Right forelimb (tissue), 1 donor: ENCODE results near the gene KCNA1.

Experiments
- DNase-seq: peaks from one replicate; pipeline ENCODE4 v3.0.0-alpha.2; 2018

Gene KCNA1

DNA sequence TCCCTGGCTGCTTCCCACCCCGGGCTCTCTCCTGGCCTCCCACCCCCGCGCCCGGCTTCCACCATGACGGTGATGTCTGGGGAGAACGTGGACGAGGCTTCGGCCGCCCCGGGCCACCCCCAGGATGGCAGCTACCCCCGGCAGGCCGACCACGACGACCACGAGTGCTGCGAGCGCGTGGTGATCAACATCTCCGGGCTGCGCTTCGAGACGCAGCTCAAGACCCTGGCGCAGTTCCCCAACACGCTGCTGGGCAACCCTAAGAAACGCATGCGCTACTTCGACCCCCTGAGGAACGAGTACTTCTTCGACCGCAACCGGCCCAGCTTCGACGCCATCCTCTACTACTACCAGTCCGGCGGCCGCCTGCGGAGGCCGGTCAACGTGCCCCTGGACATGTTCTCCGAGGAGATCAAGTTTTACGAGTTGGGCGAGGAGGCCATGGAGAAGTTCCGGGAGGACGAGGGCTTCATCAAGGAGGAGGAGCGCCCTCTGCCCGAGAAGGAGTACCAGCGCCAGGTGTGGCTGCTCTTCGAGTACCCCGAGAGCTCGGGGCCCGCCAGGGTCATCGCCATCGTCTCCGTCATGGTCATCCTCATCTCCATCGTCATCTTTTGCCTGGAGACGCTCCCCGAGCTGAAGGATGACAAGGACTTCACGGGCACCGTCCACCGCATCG lies 1.8 kb downstream of the KCNA1 start:
- DNase-seq: no peak

- DNase-seq: no peak
Measured at GRCh38 chr12:4914720-4915119, 5.0 kb downstream of the KCNA1 start.

- no peak for DNase-seq
Measured at GRCh38 chr12:4915752-4916151, 6.0 kb downstream of the KCNA1 start.

- no peak for DNase-seq
Measured at GRCh38 chr12:4918950-4919660, 9.4 kb downstream of the KCNA1 start.

DNA sequence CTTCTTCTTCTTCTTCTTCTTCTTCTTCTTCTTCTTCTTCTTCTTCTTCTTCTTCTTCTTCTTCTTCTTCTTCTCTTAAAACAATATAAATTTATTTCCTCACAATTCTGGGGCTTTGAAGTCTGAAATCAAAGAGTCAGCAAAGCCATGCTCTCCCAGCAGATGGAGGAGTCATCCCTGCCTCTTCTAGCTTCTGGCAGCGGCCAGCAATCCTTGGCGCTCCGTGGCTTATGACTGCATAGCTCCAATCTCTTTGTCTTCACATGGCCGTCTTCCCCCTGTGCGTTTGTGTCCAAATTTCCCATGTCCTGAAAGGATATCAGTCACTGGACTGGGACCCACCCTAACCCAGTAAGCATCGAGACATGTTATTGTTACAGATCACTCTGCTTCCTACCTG lies 22.9 kb downstream of the KCNA1 start:
- no peak for DNase-seq

DNA sequence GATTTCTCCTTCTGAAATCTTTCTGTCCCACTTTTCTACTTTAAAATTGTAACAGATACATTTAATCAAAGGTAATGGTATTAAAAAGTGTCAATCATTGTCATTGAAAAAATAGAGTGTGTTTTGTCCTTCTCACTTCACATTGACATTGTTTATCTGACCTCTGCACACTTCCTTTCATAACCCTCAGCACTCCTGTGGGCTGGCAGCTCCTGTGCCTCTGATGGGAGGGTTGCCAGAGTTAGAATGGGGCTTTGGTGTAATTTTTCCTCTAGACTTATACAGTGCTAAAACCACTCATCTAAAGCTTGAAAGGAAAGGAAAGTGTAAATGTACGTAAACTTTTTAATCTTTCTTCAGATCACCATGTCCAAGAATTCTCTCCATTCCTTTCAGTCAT lies 23.7 kb downstream of the KCNA1 start:
- DNase-seq: no peak

GRCh38 chr12:4934407-4935035 lies 24.8 kb downstream of the KCNA1 start:
- DNase-seq: no peak

DNA sequence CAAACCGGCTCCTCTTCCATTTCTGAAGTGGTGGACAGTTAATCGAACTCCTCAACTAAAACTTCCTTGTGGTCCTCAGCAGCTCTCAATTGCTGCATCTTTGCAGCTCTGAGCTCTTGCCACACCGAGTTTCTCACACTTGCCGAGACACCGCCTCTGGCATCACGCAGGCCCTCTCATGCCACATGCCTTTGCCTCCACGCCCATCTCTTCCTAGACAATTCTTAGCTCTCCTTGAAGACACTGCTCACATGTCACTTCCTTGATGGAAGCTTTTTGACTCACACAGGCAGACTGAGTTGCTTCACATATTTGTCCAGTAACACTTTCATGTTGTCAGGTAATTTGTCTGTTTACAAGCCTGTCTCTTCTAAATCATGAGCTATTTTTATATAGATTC lies 29.2 kb downstream of the KCNA1 start:
- no peak for DNase-seq

DNA sequence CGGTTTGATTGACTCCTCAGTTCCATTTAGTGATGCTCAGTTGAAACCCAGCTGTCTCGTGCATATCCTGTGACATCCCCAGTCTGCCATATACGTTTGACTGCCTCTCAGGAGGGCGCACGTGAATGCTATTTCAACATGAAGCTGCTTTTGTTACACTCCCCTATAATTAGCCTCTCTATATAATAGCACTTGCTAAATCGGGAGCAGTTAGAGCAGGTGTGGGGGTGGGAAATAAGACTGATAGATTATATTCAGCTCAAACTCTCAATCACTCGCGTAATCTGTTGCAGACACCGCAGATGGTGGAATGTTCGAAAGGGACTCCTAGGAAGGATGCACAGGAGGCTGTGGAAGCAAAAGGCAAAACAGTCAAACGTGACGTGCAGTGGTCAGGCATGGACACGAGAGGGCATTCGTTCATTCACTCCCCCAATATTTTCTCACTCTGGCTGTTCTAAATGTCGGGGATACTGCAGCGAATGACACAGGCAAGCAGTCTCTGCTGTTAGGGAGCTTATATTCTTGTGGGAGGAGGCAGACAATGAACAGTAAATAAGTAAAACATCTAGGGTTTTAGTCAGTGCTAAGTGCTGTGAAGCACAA lies 29.8 kb downstream of the KCNA1 start:
- no peak for DNase-seq

DNA sequence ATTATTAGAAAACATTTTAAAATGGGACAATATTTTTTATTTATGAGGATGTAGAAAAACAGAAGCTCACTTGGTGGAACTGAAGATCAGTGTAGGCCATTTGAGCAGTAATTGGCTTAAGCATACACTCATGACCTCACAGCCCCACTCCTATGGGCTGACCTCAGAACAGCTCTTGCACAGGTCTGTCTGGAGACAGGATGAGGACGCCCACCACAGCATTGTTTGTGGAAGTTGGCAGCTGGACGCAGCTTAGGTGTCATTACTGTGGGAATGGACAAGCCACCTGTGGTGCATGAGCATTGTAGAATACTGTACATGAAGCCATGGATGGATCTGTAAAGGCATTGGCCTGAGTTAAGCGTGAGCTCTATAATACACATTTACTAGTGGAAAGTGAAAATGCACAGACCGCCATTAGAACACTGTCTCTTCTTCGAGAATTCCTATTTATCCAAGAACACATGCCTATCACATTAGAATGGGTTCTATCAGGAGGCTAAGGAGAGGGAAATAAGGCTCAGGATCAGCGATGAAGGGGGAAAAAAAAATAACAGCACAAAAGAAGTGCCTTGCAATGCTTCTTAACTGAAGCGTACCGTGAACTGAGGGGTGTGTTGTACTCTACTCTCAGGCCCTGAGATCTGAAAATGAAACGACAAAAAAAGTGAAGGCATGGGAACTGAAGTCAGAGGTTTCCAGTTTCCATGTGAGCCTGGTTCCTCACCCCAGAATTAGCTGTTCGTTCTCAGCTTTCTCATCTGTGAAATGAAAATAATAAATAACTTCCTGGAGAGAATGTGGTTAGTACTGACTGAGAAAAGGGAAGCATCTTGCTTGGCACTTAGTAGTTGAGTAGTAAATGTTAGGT lies 33.6 kb downstream of the KCNA1 start:
- DNase-seq: no peak

DNA sequence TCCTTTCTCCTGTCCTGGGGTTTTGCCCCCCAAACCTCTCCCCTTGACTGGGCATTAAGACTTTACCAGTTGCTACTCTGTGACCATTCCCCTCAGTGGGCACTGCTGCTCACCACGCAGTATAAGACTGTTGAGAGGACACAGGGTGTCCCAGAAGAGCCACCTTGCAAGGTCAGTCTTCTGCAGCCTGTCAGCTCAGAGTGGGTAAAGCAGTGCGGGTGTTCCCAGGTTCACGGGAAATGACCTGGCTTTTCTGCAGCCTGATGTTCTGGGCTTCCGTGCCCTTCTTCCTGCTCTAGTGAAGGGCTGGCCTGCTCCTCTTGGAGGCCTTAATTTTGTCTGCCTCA lies 34.2 kb downstream of the KCNA1 start:
- DNase-seq: no peak

- DNase-seq: no peak
Measured at GRCh38 chr12:4947253-4947652, 37.5 kb downstream of the KCNA1 start.

GRCh38 chr12:4951083-4951482 lies 41.4 kb downstream of the KCNA1 start:
- DNase-seq: no peak

DNA sequence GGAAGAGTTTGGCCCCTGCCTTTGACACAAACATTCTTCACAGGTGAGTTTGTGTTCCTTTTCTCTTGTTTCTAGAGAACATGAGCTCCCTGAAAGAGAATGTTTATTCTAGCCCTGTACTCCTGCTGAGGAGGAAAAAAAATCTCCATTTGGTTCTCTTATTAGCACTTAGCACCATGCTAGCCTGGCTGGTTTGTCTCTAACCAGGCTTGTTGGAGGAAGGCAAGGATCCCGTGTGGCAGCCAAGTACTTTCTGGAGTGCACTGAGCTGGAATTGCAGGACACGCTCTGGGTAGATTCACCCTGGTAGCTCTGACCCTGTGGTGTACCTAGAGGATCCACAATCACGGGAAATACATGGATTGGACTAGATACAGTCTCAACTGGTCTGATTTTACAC lies 41.9 kb downstream of the KCNA1 start:
- DNase-seq: no peak

DNA sequence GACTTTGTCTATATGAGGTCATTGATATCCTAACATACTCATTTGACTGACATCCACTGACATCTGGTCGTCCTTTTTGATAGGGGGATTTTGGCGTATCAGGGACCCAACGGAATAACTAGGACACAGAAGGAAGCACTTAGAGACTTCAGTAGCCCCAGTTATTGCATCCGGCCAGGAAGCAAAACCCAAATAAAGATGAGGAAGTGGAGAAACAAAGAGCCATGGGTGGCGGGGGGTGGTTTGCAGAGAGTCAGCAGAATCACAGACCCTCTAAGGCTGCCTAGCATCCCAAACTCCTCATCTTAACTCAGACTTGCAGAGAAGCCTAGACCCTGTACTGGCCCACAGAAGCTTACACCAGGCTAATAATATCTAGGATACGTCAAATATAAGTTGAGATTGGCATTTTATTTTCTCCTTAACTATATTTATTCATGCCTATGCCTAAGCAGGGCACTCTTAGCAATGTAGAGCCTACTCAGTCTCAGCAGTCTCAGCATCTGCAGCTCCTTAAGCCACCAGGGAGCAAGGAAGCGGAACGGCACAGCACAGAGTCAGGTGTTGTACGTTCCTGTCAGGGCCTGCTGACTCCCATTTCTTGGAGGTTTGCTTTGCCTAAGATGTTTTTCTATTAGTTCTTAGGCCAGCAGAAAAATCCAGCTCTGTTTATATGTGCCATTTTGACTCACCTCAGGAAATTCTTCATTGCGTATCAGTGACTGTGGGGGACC lies 45.1 kb downstream of the KCNA1 start:
- no peak for DNase-seq

DNA sequence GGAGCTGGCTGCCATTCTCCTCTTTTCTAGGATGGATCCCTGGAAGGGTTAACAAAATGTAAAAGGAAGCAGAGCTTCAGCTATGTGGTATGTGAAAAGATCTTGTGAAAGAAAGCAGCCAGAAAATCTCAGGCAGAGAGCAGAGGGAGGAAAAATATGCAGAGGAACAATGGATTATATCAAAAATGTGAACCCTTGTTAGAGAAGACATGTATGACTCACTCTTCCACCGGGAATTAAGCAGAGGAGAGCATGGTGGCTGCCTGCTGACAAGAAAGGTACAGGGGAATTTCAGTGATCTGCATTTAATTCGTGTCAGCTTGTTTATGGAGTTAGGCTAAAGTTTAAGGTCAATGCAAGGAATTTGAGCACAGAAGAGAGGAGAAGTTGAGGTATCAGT lies 46.3 kb downstream of the KCNA1 start:
- DNase-seq: no peak

- DNase-seq: no peak
Measured at GRCh38 chr12:4956968-4957367, 47.3 kb downstream of the KCNA1 start.

GRCh38 chr12:4957761-4958160 lies 48.1 kb downstream of the KCNA1 start:
- DNase-seq: no peak

GRCh38 chr12:4958697-4959375 lies 49.1 kb downstream of the KCNA1 start:
- DNase-seq: no peak

- no peak for DNase-seq
Measured at GRCh38 chr12:4959381-4959780, 49.7 kb downstream of the KCNA1 start.

- no peak for DNase-seq
Measured at GRCh38 chr12:4960030-4960429, 50.3 kb downstream of the KCNA1 start.

- DNase-seq: no peak
Measured at GRCh38 chr12:4960547-4960946, 50.8 kb downstream of the KCNA1 start.
